ENCODE results near the gene MSL3B.

MSL3B gene

GRCh38 chr2:233832414-233832813 is 35.8 kb downstream of the MSL3B start:
- no peak for DNase-seq

DNA sequence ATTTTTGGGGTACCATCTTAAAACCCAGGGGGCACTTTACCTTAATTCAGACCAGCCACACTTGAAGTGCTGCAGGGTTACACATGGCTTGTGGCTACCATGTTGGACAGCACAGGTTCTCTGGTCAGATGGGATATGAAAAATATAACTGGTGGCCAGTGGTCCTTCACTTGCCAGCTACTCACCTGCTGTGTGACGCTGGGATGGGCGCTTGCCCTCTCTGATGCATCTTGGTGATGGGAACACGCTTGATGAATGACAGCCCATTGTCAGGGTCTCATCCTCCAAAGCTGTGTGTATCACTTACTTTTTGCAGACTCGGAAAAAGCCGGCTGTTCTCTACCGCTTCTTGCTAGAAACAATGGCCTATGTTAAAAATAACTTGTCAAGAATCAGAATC is 36.3 kb downstream of the MSL3B start:
- no peak for DNase-seq

- no peak for DNase-seq
Measured at GRCh38 chr2:233831011-233831721, 37.0 kb downstream of the MSL3B start.

DNA sequence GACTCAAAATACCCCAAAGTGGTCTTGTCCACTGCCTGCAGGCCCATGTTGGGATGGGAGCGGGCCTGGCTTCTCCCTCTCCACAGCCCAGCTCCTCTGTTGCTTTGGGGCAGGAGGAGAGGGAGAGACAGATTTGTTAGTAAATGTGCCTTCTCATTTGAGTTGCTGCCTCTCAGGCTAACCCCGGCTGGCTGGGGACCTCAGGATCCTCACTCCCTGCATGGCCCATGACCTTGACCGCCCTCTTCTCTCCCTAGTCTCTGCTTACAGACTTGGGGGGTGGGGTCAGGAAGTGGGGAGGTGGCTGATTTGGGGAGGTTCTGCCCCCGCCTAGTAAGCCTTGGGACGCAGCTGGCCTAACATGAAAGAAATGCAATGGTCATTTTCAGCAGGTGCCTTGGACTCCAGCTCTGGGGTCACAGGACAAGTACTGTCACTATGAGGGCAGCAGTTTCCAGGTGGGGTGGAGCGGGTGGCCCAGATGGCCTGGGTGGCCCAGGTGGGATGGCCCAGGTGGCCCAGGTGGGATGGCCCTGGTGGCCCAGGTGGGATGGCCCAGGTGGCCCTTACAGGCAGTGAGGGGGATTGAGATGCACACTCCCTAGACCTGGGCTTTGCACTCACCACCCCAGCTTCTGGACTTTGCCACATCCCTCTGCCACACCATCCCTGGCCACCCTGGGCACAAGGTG is 37.9 kb downstream of the MSL3B start:
- no peak for DNase-seq

DNA sequence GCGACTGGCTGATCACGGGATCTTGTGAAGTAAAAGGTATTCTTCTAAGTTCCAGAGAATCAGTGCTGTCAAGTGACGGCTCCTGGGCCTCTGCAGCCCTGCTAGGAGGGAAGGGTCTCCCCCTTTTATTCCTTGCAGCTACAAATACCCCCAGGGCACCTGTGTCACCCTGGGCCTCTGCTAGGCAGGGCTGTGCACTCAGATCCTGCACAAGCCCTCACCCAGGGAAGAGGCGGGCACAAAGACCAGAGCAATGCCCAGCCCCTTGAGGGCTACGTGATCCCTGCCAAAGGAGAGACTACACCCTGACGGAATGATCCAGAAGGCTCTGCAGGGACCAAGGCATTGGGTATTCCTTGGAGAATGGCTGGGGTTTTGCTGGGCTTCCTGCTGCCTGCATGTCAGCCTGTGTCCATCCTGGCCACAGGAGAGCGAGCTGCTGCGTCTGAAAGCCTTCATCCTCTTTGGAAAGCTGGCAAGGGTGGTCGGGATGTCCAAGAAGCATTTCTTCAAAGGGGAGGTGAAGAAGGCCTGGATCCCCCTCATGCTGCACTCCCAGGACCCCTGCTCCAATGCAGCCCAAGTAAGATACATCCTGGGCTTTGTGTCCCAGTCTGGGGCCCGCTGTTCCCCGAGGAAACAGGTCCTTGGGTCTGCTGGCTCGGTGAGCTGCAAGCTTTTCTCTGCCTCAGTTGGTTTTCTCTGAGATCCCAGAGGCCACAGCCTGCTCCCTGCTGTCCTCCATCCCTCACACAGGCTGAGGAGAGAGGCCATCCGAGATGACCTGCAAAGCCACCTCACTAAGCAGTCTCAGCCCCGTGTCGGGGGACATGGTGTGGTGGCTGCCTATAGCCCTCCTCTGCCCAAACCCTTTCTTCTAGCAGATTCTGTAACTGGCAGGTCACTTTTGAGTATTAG is 38.7 kb downstream of the MSL3B start:
- DNase-seq = no peak

DNA sequence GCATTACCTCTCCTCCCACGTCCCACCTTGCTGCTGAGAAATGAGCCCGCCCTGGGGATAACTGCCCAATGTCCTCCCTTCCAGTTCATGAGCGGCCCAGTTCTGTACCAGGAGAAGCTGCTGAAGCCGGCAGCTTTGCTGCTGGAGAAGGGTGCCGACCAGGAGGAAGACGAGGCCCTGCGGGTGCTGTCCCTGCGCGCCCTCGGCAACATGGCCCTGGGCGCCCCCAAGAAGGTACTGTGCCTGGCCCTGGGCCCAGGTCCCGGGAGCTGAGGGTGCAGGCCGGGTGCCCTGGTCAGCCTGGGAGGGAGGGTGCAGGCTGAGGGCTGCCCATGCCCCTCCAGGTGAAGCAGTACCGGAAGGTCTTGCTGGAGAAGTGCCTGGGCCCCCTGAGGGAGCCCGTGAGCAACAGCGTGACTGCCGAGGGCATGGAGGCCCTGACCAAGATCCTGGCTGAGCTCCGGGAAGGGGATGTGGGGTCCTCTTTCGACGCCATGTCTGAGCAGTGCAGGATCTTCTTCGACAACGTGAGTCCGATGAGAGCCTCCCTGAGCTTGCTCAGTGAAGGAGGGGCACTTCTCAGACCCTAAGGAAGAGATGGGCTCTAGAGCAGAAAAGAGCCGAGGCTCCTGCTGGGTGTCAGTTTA is 39.5 kb downstream of the MSL3B start:
- DNase-seq = no peak

DNA sequence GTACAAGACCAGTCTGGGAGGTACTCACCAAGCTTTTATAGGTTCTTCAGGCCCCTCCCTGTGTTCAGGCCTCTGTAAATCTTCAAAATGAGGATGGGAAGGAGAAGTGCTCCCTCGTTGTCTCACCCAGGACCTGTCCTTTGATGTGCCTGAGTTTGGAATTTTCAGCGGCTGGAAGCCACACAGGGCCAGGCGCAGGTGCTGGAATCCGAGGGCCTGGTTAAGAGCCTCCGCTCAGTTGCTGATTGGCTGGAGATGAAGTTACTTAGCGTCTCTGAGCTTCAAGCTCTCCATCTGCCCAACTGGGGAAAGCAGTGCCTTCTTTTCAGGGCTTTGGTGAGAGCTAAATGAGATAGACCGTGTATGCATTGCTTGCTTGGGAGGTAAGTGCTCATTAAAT is 43.8 kb downstream of the MSL3B start:
- DNase-seq = no peak

DNA sequence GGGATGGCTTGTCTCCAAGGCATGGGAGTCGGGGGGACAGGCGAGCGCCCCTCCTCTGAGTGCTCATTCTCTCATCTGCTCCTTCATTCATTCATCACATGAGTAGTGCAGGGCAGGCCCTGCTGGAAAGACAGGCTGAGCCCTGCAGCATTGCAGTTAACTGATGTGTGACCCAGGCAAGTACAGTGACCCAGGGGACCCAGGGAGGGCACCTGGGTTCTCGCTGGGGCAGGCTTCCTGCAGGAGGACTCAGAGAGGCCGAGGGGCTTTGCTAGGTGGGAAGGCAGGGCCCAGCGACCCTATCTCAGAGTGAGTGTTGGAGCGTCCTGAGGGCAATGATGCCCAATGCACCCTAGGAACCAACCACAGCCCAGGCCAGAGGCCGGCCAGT is 44.5 kb downstream of the MSL3B start:
- no peak for DNase-seq

DNA sequence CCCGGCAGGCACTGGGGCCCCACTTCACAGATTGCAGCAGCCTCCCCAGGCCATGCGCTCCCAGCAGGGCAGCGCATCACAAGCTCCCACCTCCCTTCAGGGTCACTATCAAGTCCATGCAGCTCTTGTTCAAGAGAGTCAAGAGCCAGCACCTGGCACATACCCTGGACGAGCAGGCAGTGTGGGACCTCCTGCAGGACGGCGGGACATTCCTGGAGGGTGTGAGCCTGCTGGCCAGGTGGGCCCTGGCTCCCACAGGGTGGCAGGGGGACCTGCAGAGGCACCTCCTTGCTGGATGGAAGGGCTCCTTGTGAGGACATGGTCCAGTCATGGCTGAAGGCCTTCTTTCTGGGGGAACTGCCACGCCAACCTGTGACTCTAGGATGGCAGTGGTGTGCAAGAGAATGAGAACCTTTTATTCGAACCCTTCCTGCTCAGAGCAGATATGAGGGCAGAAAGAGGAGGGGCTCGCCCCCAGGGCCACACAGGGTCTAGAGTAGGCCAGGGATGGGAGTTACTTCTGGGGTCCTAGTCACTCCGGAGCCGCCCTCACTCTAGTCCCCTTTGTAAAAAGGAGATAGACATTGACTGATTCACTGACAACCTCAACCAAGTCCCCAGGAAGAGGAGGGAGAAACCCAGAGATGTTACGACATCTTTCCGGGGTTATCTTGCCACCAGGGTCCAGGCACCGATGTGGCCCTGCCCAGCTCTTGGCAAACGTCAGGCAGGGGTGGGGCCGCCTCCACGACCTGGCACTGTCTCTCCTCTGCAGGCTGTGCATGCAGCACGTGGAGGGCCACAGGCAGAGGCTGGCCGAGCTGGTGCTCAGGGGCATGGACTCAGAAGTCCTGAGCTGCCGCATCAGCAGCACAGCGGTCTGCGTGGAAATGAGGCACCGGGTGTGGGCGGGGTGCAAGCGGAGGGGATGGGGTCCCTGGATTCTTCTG is 45.1 kb downstream of the MSL3B start:
- DNase-seq = no peak

DNA sequence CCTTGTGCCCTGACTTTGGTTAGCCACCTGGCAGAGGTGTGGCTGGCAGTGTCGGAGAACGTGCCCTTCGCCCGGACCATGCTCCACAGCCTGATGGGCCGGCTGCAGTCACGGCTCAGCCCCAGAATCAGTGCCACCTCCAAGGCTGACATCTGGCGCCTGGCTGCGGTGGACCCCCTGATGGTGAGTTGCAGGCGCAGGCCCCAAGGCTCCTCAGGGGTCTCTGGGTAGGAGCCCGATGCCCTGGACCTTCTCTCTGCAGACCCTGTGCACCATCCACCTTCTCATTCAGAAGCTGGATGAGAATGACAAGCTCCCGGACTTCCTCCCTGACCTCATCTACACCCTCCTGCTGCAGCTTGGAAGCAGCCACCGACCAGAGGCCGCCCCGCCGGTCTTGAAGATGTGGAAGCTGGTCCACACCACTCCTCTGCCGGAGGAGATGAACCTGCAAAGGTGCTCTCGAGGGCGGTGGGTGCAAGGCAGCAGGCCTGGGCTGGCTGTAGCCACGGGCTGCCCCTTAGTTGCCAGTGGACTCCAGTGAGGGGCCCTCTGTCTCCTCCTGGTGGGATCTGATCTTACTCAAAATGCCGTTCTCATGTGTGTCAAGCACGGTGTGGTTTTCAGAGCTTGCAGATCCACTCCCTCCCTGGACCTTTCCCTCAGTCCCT is 46.0 kb downstream of the MSL3B start:
- no peak for DNase-seq

GRCh38 chr2:233821709-233822100 is 46.5 kb downstream of the MSL3B start:
- no peak for DNase-seq

DNA sequence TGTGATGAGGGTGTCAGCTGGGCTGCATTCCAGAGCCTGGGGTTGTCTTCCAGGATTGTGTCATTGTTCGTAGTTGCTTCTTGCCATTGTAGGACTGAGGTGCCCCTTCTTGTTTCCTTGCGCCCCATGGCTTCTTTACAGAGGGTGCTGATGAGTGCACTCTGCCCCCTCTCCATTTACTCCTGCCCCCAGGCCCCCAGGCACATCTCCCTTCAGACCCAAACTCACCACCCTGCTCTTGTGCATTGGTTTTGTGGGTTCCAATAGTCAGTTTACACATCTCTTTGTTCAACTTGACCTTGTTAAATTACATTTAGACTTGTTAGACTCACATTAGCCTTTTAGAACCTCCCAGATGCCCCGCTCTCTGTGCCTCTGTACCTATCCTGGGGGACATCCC is 47.0 kb downstream of the MSL3B start:
- DNase-seq = no peak

GRCh38 chr2:233820774-233821105 is 47.4 kb downstream of the MSL3B start:
- no peak for DNase-seq

- no peak for DNase-seq
Measured at GRCh38 chr2:233819884-233820773, 48.1 kb downstream of the MSL3B start.

DNA sequence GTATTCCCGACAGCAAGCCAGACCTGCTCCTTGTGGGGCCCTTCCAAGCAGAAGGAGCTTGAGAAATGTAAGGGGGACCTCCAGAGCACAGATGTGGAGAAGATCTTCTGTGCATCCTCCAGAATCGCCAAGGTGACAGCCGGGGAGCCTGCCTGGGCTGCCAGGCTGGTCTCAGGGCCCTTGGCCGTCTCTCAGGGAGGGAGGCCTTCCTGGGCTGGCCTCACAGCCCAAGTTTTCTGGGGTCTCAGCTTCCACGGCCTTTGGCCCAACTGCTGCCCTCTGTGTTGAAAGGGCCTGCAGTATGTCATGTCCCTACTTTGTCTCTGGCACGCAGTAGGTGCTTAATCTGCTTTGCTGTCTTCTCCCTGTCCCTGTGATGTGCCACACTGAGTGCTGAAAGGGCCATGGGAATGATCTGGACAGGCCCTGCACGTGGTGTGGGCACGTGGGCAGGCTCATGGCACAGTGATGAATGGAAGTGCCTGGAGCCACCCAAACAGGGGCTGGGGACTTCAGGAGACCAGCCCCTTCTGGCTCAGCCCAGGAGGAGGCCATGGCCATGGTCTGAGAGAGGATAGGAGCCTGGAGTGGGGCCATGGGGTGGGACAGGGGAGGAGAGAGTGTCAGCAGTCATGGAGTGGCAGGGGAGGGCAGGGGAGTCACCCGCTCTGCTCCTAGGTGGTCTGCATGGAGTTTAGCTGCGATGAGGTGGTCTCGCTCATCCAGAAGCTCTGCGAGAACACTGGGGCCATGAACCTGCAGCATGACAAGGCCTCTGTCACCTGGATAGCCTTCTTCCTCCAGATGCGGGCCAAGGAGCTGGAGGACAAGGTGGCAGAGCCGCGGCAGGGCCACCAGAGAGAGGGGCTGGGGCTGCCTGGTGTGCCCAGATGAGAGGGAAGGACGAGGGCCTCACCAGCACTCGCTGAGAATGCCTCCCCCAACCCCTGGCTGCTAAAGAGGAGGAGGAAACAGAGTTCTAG is 49.3 kb downstream of the MSL3B start:
- DNase-seq = no peak

DNA sequence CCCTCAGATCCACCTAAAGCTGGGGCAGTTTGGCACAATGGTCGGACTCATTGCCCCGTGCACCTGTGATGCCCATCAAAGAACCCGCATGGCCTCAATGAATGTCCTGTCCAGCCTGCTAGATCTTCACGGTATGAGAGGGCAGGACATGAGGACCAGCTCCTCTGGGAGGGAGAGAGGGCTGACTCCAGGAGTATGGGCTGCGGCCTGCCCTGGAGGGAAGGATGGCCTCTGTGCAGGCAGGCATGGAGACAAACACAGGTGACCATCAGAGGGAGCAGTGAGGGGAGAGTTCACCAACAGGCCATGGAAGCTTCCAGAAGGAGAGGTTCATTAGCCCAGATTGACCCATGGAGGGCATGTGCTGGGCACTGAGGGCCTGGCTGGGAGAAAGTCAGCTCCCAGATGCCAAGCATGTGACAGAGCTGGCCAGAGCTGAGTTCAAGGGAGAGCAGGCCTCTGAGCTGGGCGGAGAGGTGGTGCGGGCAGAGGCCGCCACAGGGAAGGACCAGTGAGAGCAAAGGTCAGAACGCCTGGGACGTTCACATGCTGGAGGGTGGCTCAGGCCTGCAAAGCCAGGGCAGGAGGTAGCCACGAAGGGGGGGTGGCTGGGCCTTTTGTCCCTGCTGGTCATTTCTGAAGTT is 50.1 kb downstream of the MSL3B start:
- no peak for DNase-seq

- no peak for DNase-seq
Measured at GRCh38 chr2:233817361-233817911, 50.8 kb downstream of the MSL3B start.

DNA sequence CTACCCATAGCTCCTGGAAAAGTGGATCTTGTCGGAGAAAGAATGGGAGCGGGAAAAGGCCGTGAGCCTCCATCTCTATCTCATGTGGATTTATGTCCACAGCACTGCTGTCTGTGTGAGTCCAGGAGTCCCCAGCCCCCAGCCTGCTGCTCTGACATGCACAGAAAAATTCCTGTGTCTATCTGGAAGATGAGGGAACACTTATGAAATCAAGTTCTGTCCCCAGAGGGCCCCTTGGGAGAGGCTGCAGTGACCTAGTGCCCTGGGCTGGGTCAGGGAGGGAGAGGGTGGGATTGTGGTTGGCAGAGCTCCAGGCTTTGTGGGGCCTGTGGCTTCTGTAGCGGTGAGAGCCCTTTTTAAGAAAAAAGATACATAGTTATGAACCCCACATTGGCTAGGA is 51.4 kb downstream of the MSL3B start:
- no peak for DNase-seq

Measured in activated CD4-positive, alpha-beta T cell treated with anti-CD3 and anti-CD28 coated beads, Interleukin-2, amount 50 U/mL, for 1 hour (primary cell).